H9 (cell line): ENCODE results near the gene CCR4. TPM values are rescaled to one million over a fixed set of nuclear protein-coding genes. Genes with fewer than 3 reads are reported as not detected.

ENCODE experiments used
- DNase-seq: peaks from one replicate; pipeline ENCODE4 v3.0.0-alpha.2; 2017
- H2AFZ ChIP-seq: one replicate; pipeline ENCODE4 v1.6.1; 2013; ENCODE audit warnings: mild to moderate bottlenecking, low read length, control low read depth, moderate library complexity
- H2AK5ac ChIP-seq: 2 replicates; pipeline ENCODE4 v1.6.1; 2013; ENCODE audit warnings: low read length, control low read depth, mixed read lengths; ENCODE audit not compliant: insufficient read length
- H2BK120ac ChIP-seq: one replicate; pipeline ENCODE4 v1.6.1; 2013; ENCODE audit warnings: low read depth, mild to moderate bottlenecking, low read length, control low read depth, inconsistent platforms; ENCODE audit not compliant: poor library complexity, severe bottlenecking
- H2BK12ac ChIP-seq: 2 replicates; pipeline ENCODE4 v1.6.1; 2013; ENCODE audit warnings: low read length, control low read depth, mixed read lengths, low read depth; ENCODE audit not compliant: insufficient read length
- H2BK15ac ChIP-seq: 2 replicates; pipeline ENCODE4 v1.6.1; 2013; ENCODE audit warnings: low read depth, low read length, control low read depth
- H2BK20ac ChIP-seq: one replicate; pipeline ENCODE4 v1.6.1; 2013; ENCODE audit warnings: low read depth, mild to moderate bottlenecking, low read length, control low read depth, inconsistent platforms; ENCODE audit not compliant: poor library complexity, severe bottlenecking
- H2BK5ac ChIP-seq: 2 replicates; pipeline ENCODE4 v1.6.1; 2013; ENCODE audit warnings: low read length, control low read depth, mixed read lengths; ENCODE audit not compliant: insufficient read length
- H3K14ac ChIP-seq: 2 replicates; pipeline ENCODE4 v1.6.1; 2013; ENCODE audit warnings: low read length, control low read depth; ENCODE audit not compliant: insufficient read depth
- H3K18ac ChIP-seq: 2 replicates; pipeline ENCODE4 v1.6.1; 2013; ENCODE audit warnings: low read depth, mild to moderate bottlenecking, mixed read lengths, low read length, control low read depth; ENCODE audit not compliant: insufficient read length
- H3K23ac ChIP-seq: 2 replicates; pipeline ENCODE4 v1.6.1; 2013; ENCODE audit warnings: low read length, control low read depth, mixed read lengths, low read depth; ENCODE audit not compliant: insufficient read length
- H3K23me2 ChIP-seq: 2 replicates; pipeline ENCODE4 v1.6.1; 2013; ENCODE audit warnings: low read depth, mild to moderate bottlenecking, mixed read lengths, low read length, control low read depth; ENCODE audit not compliant: insufficient read length, poor library complexity, severe bottlenecking
- H3K27ac ChIP-seq: 2 replicates; pipeline ENCODE4 v1.5.1; 2013; ENCODE audit warnings: low read length, control low read depth, mixed read lengths, low read depth; ENCODE audit not compliant: insufficient read length
- H3K27me3 ChIP-seq: 2 replicates; pipeline ENCODE4 v1.6.1; 2013; ENCODE audit warnings: low read length, control low read depth, inconsistent platforms; ENCODE audit not compliant: insufficient read depth
- H3K4ac ChIP-seq: 2 replicates; pipeline ENCODE4 v1.6.1; 2013; ENCODE audit warnings: low read depth, mild to moderate bottlenecking, control low read depth, inconsistent platforms, low read length, moderate library complexity
- H3K4me1 ChIP-seq: 2 replicates; pipeline ENCODE4 v1.6.1; 2013; ENCODE audit warnings: low read length, control low read depth, inconsistent platforms; ENCODE audit not compliant: insufficient read depth
- H3K4me2 ChIP-seq: 2 replicates; pipeline ENCODE4 v1.6.1; 2013; ENCODE audit warnings: low read length, control low read depth, mixed read lengths; ENCODE audit not compliant: insufficient read length, insufficient read depth
- H3K56ac ChIP-seq: 2 replicates; pipeline ENCODE4 v1.6.1; 2013; ENCODE audit warnings: low read depth, mild to moderate bottlenecking, mixed read lengths, low read length, control low read depth; ENCODE audit not compliant: insufficient read length
- H3K79me1 ChIP-seq: 2 replicates; pipeline ENCODE4 v1.6.1; 2013; ENCODE audit warnings: low read depth, mild to moderate bottlenecking, moderate library complexity, low read length, control low read depth, inconsistent platforms; ENCODE audit not compliant: insufficient read depth, poor library complexity, severe bottlenecking
- H3K79me2 ChIP-seq: 2 replicates; pipeline ENCODE4 v1.6.1; 2013; ENCODE audit warnings: low read length, control low read depth, inconsistent platforms; ENCODE audit not compliant: insufficient read depth
- H3K9ac ChIP-seq: 2 replicates; pipeline ENCODE4 v1.6.1; 2013; ENCODE audit warnings: low read length, control low read depth, mixed read lengths; ENCODE audit not compliant: insufficient read length; ENCODE audit errors: extremely low read depth
- H3K9me3 ChIP-seq: one replicate; pipeline ENCODE4 v1.6.1; 2013; ENCODE audit warnings: low read depth, low read length, inconsistent platforms; ENCODE audit not compliant: control insufficient read depth
- H3T11ph ChIP-seq: one replicate; pipeline ENCODE4 v1.6.1; 2013; ENCODE audit warnings: mild to moderate bottlenecking, low read length, control low read depth, inconsistent platforms
- H4K20me1 ChIP-seq: one replicate; pipeline ENCODE4 v1.6.1; 2013; ENCODE audit not compliant: control insufficient read depth, insufficient read length, insufficient read depth
- H4K5ac ChIP-seq: 2 replicates; pipeline ENCODE4 v1.6.1; 2013; ENCODE audit warnings: low read depth, mild to moderate bottlenecking, mixed read lengths, low read length, control low read depth; ENCODE audit not compliant: insufficient read length
- H4K8ac ChIP-seq: replicated peaks from 2 replicates; pipeline ENCODE4 v1.6.1; 2013; ENCODE audit warnings: low read length, control low read depth, mixed read lengths, low read depth; ENCODE audit not compliant: insufficient read length
- H4K91ac ChIP-seq: 2 replicates; pipeline ENCODE4 v1.6.1; 2013; ENCODE audit warnings: low read depth, mild to moderate bottlenecking, moderate library complexity, mixed read lengths, low read length, control low read depth; ENCODE audit not compliant: insufficient read length
- H3K27ac Mint-ChIP-seq, 3 experiments: 2 replicates in 2 of 3; 3 replicates in 1 of 3; pipeline ENCODE4 v1.8.0; 2020 to 2021; ENCODE audit warnings: mixed read lengths in 3 of 3, mild to moderate bottlenecking in 1 of 3, moderate library complexity in 1 of 3
- H3K27me3 Mint-ChIP-seq: 2 replicates; pipeline ENCODE4 v1.8.0; 2021; ENCODE audit warnings: low read depth, mild to moderate bottlenecking, moderate library complexity, mixed read lengths
- H3K36me3 Mint-ChIP-seq, 3 experiments: 2 replicates in 2 of 3; 3 replicates in 1 of 3; pipeline ENCODE4 v1.8.0; 2020 to 2021; ENCODE audit warnings: low read depth in 3 of 3, mixed read lengths in 3 of 3; ENCODE audit not compliant: insufficient read depth in 1 of 3
- H3K4me1 Mint-ChIP-seq, 2 experiments: 2 replicates each; pipeline ENCODE4 v1.8.0; 2020; ENCODE audit warnings: mixed read lengths in 2 of 2
- H3K4me3 Mint-ChIP-seq, 2 experiments: 2 replicates in 1 of 2; 3 replicates in 1 of 2; pipeline ENCODE4 v1.8.0; 2020 to 2021; ENCODE audit warnings: mild to moderate bottlenecking in 2 of 2, mixed read lengths in 2 of 2, moderate library complexity in 1 of 2
- H3K9me3 Mint-ChIP-seq, 2 experiments: 2 replicates in 1 of 2; 3 replicates in 1 of 2; pipeline ENCODE4 v1.8.0; 2020; ENCODE audit warnings: mild to moderate bottlenecking in 2 of 2, mixed read lengths in 2 of 2, moderate library complexity in 1 of 2
- WGBS: extraction: QIAGEN DNeasy Blood & Tissue Kit; methylation state at CpG from one replicate; pipeline ENCODE4 v1.1.7; 2013; ENCODE audit warnings: missing lambda C conversion rate, low lambda C conversion rate, mixed read lengths; ENCODE audit not compliant: insufficient read length; ENCODE audit errors: extremely low coverage; 5-methylcytosine and 5-hydroxymethylcytosine counted together
- total RNA-seq: library from RNA; stranded (reverse); gene quantifications from 2 replicates; pipeline ENCODE4 v1.2.1, GENCODE V29; 2021
- TF ChIP-seq, protein P1 (sequence below): fragments of 200-600 bp; sonication (generic); conservative IDR thresholded peaks from 3 replicates; pipeline ENCODE4 v1.8.0; 2021; ENCODE audit warnings: antibody characterized with exemption, mild to moderate bottlenecking

The CCR4 gene
- total RNA-seq, 1 experiment from 2014 or later, result 0.07 TPM

GRCh38 chr3:32978331-32978730 is 26.9 kb downstream of the CCR4 start:
- H3K27ac Mint-ChIP-seq, result no peak overlapping the region
- no peaks in the 10 kb centered on the region for H3K27me3 Mint-ChIP-seq
- Histone ChIP-seq H2BK15ac (no peak overlapping the region), H3K56ac (no peak overlapping the region), H3K9me3 (no peaks in the 10 kb centered on the region), H2AFZ (no peak overlapping the region), H4K20me1 (no peaks in the 10 kb centered on the region), H3K14ac (no peak overlapping the region), H3K18ac (no peak overlapping the region), H3T11ph (no peak overlapping the region), H3K9ac (no peak overlapping the region), H4K8ac (no peak overlapping the region), H2BK5ac (no peak overlapping the region), H3K4ac (no peak overlapping the region), H3K4me1 (no peaks in the 10 kb centered on the region), H3K4me2 (no peak overlapping the region), H4K5ac (no peak overlapping the region), H3K23ac (no peak overlapping the region), H4K91ac (no peak overlapping the region), H2AK5ac (no peak overlapping the region), H2BK20ac (no peak overlapping the region), H3K79me2 (no peaks in the 10 kb centered on the region), H2BK120ac (no peak overlapping the region), H3K27me3 (no peaks in the 10 kb centered on the region), H3K79me1 (no peaks in the 10 kb centered on the region), H3K27ac (no peak overlapping the region), H2BK12ac (no peak overlapping the region), H3K23me2 (no peaks in the 10 kb centered on the region)
- no peak for DNase-seq
- no peak overlapping the region for H3K4me3 Mint-ChIP-seq
- H3K4me1 Mint-ChIP-seq, result peaks cover 5 to 6% of the 10 kb centered on the region in 2 experiments; a peak in 3 of 4 replicates
- TF ChIP-seq, protein P1, sequence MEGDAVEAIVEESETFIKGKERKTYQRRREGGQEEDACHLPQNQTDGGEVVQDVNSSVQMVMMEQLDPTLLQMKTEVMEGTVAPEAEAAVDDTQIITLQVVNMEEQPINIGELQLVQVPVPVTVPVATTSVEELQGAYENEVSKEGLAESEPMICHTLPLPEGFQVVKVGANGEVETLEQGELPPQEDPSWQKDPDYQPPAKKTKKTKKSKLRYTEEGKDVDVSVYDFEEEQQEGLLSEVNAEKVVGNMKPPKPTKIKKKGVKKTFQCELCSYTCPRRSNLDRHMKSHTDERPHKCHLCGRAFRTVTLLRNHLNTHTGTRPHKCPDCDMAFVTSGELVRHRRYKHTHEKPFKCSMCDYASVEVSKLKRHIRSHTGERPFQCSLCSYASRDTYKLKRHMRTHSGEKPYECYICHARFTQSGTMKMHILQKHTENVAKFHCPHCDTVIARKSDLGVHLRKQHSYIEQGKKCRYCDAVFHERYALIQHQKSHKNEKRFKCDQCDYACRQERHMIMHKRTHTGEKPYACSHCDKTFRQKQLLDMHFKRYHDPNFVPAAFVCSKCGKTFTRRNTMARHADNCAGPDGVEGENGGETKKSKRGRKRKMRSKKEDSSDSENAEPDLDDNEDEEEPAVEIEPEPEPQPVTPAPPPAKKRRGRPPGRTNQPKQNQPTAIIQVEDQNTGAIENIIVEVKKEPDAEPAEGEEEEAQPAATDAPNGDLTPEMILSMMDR, result no peak
- H3K36me3 Mint-ChIP-seq, result no peaks in the 10 kb centered on the region
- no peaks in the 10 kb centered on the region; a peak in 1 of 5 replicates for H3K9me3 Mint-ChIP-seq
- WGBS, result no CpG with 5 or more reads among the region's 5 CpGs
